Glomerular visceral epithelial cell (primary cell): ENCODE measurements around the gene SMPDL3A.

Experiments used
- DNase-seq: peaks from one replicate; pipeline ENCODE4 v3.0.0-alpha.2; 2016; ENCODE audit errors: extremely low spot score

Gene SMPDL3A

DNA sequence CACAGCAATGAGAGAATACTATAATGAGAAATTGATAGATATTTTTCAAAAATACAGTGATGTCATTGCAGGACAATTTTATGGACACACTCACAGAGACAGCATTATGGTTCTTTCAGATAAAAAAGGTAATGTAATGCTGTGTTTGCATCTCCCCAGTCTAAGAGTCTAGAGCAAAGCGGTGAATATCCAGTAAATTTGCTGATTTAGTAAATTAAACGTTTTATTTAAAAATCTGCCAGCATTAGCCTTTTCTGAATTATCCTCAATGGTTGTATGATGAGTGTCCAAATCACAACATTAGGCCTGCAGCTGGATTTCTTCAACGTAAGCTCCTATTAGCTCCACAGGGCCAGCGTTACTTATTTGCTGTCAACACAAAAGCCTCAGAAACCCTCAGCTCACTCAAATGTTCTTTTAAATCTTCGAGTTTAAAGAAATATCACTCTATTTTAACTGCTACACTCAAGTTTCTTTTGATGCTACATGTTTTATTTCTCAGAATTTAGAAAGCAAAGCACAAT, 16.0 kb downstream of the SMPDL3A start:
- no peak for DNase-seq

GRCh38 chr6:122806291-122806690, 17.2 kb downstream of the SMPDL3A start:
- no peak for DNase-seq

DNA sequence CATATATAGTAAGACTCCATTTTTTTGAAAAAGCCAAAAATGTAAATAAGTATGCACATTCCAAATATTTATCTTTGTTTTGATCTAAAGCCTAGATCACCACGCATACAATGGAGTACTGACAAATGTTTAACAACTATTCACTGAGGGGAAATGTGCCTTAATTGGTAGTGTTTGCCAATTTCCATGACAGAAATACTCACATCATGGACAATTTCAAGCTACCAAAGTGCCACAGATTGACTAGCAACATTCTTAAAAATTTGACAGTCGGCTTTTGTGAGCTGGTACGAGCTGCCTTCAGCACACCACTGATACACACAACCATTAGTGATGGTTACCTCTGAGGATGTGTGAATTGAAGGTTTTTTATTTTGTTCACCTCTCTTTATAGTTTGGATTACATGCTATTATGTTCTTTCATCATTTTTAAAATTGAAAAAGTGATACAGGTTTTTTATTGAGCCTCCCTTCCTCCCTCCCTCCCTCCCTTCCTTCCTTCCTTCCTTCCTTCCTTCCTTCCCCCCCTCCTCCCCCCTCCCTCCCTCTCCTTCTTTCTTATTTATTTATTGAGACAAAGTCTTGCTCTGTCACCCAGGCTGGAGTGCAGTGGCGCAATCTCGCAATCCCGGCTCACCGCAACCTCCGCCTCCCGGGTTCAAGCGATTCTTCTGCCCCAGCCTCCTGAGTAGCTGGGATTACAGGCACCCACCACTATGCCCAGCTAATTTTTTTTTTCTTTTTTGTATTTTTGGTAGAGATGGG, 19.2 kb downstream of the SMPDL3A start:
- DNase-seq = no peak

- no peak for DNase-seq
These were observed 19.9 kb downstream of the SMPDL3A start for GRCh38 chr6:122809001-122809400.

DNA sequence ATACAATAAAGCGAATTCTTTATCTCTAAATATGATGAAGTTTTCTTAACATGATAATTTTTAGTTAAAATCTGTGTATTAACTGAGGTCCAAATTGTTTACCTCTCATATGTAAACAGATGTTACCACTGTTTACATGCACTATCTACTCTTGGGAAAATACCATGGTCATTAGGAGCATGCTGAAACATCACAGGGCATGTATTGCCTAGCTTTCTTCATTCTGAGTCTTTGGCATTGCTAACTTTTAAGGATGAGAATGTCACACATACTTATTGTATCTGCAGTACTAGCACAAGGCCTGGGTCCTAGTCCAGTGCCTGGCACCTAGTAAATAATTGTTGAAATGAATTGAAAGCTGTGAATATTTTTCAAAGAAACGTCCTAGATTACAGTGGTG, 20.6 kb downstream of the SMPDL3A start:
- no peak for DNase-seq

DNA sequence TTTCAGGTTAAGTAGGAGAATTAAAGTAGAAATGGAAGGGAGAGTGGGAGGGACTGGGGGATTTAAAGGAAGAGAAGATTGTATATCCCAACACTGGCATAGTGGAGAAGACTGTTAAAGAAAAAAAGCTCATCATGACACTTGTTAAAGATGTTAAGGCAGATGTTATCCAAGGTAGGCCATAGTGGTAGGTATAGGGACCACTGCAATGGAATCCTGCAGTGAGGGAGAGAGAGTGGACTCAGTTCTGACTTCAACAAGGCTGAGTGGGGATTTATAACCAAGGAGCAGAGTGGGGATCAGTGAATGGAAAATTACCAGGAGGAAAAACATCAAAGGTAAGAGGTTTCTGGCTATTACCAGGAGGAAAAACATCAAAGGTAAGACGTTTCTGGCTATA, 21.1 kb downstream of the SMPDL3A start:
- DNase-seq = no peak

DNA sequence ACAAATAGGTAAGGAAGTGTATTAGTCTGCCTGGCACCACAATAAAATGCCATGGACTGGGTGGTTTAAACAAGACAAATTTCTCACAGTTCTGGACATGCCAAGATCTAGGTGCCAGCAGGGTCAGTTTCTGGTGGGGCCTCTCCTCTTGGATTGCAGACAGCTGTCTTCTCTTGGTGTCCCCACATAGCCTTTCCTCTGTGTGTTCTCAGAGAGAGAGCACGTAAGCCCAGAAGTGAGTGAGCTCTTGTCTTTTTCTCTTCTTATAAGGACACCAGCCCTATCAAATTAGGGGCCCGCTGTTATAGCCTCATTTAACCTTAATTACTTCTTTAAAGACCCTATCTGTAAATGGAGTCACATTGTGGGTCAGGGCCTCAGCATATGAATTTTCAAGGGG, 28.3 kb downstream of the SMPDL3A start:
- no peak for DNase-seq

DNA sequence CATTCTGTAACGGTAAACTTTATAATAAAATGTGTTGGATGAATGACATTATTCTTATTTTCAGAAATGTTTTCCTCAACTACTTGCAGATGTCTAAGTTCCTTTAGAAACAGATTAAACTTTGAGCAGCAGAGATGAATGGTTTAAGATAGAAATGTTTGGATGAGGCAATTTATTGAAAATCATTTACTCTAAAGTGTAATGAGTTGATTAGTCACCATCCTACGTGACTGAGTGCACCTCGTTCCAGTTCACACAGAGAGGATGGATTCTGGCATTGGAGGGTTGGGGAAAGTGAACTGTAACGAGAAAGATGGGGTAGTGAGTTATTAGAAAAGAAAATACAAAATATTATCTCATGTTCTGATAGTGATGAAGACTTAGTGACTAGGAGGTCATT, 28.7 kb downstream of the SMPDL3A start:
- DNase-seq = peak; percentile 24

DNA sequence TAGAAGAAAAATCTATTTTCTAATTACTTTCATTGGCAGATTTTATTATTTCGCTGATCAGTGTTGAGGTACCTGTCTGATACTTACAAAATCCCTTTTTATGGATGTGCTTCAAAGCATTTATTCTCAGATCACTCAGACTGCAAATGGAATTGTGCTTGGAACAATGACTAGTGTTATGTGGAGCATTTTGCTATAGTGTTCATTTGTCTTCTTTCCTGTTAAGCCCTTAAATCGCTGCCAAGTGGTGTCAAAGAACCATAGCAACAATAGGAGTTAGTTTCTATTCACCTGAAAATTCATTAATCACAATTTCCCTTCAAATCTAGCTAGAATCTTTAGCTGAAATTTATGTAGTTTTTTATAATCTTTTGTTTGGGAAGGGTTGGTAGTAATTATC, 29.8 kb downstream of the SMPDL3A start:
- DNase-seq = no peak

- DNase-seq = no peak
These were observed 32.0 kb downstream of the SMPDL3A start for GRCh38 chr6:122821095-122821494.

GRCh38 chr6:122825163-122825562, 36.1 kb downstream of the SMPDL3A start:
- no peak for DNase-seq

DNA sequence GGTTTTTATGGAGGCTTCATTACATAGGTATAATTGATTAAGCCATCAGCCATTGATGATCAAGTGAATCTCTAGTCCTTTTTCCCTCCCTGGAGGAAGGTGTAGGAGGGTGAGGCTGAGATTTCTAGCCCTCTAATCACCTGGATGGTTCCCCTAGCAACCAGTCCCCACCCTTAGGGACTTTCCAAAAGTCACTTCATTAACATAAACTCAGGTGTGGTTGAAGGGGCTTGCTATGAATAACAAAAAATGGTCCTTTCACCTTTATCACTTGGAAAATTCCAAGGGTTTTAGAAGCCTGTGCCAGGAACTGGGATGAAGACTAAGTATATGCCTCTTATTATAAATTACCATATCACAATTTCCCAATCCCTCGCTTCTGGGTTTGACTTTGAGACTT, 40.4 kb downstream of the SMPDL3A start:
- no peak for DNase-seq

- DNase-seq = no peak
These were observed 42.5 kb downstream of the SMPDL3A start for GRCh38 chr6:122831511-122831910.

GRCh38 chr6:122832459-122832858, 43.4 kb downstream of the SMPDL3A start:
- no peak for DNase-seq

DNA sequence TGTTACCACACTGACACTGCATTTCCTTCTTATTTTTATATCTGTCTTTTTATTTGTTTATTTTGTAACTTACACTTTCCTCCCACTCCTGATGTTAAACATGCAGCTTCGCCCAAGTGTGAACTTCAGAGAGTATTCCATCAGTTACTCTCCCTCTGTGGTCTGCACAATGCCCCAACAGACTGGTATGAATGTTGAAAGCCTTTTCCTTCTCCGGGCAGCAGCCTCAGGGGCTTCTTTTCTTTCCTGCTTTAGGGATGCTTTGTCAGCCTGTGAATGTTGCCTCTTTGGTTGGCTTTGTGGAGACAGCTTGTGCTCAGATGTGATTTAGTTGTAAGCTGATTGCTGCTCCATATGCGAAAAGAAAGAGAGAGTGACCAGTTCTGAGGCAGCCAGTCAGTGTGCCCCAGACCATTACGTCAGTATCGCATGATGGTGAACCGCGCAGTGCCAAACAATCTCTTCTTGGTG, 44.0 kb downstream of the SMPDL3A start:
- no peak for DNase-seq

DNA sequence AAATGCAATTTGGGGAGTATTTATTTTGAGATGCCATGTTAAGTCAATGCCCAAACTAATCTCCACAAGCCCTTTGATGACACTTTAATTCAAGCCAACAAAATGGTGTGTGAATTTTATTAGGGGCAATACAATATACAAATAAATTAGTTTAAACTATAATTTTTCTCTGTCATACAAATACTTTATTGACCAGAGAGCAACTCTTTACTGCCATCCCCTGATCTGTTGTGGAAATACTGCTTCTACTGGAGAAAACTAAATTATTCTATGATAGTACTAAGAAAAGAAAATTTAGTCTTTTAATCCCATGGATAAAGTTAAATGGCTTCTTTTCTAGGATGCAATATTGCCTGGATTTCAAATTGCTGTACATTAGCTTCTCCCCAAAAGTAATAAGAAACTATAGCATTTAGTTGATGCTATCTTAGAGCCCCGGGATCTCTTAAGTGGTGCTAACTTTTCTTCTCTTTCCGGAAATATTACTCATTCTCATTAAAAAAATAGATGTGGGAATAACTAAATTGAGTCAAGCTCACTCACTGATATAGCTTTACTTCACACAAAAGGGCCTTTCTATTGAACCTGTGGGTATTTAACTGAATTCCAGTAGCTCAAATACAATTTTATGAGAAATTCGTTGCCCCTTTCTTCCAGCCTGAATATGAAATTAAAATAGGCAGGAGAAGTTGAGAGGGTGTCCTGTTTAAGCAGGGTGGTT, 49.2 kb downstream of the SMPDL3A start:
- DNase-seq = no peak

DNA sequence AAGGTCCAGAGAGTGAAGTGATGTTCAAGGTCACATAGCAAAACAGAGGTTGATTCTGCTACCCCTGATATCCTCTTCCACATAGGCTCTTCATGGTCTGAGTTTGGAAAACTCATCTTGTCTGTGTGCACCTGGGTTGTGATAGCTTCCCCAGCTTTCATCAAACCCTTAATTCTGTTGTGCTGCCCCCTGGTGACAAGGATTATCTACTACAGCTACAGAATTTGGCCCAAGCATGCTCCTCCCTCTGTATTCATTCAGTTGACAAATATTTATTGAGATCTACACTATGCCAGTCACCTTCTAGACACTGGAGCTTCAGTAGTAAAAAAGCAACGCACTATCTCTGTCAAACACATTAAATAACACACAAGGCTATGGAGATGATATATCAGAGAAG, 50.4 kb downstream of the SMPDL3A start:
- peak; percentile 63 for DNase-seq

GRCh38 chr6:122839906-122840305, 50.8 kb downstream of the SMPDL3A start:
- DNase-seq = no peak

DNA sequence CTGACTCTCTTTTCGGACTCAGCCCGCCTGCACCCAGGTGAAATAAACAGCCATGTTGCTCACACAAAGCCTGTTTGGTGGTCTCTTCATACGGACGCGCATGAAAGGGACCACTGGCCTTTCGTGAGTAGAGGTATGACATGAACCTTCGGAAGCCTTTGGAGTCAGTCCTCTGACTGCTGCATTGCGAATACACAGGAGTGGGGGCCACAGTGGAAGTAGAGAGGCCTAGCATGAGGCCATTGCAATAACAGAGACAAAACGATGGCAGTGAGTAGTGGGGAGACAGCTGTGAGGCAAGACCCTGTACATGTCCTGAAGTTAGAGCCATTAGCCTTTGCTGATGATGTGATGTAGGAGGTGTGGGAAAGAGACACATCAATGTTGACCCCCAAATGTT, 56.4 kb downstream of the SMPDL3A start:
- DNase-seq = no peak

DNA sequence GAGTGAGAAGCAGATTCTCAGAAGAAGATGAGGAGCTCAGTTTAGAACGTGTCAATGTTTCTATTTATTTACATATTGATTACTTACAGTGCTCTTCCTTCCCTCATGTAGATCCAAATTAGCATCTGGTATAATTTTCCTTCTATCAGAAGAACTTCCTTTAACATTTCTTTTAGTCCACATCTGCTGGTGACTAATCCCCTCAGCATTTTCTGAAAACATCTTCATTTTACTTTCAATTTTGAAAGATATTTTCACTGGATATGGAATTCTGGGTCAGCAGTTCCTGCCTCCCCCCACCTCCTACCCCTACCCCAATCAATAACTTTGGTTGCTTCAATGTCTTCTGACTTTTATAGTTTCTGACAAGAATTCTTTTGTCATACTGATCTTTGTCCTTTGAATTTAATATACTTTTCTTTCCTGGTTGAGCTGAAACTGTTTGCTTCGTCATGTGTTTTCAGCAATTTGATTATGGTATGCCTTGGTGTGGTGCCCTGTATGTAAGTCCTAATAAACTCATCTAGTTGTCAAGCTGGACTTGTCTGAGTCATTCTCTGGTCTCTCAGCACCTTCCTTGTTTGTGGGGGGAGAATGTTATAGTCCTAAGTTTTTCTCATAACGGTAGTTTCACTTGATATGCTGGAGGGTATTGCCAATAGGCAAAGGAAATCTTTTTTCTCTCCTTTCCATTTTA, 57.0 kb downstream of the SMPDL3A start:
- no peak for DNase-seq

DNA sequence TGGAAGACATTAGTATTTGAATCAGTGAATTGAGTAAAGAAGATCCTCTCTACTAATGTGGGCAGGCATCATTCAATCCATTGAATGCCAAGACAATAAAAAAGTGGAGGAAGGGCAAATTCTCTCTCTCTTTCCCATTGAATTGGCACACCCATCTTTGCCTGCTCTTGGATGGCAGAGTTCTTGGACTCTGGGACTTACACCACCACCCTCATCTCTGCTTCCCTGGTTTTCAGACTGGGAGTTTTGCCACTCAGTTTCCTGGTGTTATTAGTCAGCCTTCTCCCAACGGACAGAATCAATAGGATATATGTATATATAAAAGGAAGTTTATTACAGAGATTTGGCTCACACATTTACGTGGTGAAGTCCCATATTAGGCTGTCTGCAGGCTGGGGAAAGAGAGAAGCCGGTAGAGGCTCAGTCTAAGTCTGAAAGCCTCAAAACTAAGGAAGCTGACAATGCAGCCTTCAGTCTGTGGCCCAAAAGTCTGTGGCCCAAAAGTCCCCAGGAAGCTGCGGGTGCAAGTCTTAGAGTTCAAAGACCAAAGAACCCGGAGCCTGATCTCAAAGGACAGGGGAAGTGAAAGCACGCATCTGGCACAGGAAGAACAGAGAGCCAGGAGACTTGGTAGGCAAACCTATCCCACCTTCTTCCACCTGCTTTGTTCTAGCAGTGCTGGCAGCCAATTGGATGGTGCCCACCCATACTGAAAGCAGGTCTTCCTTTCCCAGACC, 64.4 kb downstream of the SMPDL3A start:
- no peak for DNase-seq
